Endothelial cell of hepatic sinusoid (primary cell): ENCODE results near the gene CEP131.

Source experiments
- in situ Hi-C: cut with HindIII; loops from 2 replicates; pipeline ENCODE4 v1.10.0; 2017; ENCODE audit warnings: low sequenced_read_pairs

CEP131 gene

DNA sequence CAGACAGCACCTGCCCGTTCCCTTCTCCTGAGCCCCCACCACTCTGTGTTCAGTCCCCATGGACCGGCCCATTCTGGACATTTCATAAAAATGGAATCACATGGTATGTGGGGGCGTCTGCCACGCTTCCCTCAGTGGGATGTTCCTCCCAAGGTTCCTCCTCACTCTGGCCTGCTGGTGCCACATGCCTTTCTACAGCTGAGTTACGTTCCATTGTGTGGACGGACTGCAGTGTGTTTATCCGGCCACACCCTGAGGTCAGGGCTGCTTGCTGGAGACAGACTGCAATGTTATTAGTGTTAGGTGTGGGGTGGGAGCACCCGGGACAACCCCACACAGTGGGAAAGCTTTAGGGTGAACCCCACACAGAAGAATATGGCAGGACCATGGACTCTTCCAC is 50.8 kb downstream of the CEP131 start:
- in situ Hi-C loops: no loop called here

DNA sequence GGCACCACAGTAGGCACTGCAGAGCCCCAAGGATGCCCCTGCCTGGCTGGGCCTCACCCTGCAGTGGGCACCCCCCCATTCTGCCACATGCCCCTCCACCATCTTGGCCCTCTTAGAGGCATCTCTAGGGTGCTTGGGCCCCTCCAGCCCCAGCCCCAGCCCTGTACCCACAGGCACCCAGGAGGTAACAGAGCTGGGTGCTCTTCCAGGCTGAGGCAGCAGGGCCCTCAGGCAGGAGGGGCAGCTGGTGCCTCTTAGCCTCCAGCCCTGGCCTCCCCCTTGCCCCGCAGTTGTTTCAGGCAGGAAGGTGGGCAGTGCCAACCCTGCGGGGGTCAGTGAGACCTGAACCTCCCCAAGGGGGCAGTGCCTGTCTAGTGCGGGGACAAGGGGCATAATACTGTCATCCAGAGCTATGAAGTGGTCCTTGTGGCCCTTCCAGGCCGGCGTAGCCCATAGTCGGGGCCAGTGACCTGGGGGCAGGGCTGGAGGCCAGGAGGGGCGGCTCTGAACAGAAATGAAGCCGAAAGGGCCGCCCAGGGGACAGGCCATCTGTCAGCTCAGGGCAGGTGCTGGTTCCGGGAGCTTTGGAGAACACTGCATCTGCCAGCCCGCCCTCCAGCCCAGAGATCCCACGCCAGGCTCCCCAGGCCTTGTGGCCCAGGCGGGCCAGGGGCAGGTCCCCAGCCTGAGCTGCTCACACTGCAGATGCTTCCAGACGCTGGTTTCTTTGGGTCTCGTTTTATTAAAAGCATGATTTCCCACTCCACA is 51.9 kb downstream of the CEP131 start:
- in situ Hi-C loops: no loop called here

DNA sequence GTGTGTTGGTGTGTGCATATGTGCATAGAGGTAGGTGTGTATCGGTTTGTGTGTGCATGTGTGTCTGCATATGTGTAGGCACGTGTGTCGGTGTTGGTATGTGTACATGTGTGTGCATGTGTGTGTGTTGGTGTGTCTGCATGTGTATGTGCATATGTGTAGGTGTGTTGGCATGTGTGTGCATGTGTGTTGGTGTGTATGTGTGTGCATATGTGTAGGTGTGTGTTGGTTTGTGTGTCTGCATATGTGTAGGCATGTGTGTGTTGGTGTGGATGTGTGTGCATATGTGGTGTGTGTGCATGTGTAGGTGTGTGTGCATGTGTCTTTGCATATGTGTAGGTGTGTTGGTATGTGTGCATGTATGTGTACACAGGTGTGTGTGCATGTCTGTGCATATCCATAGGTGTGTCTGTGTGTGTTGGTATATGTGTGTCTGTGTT is 52.9 kb downstream of the CEP131 start:
- in situ Hi-C loops: no loop called here

DNA sequence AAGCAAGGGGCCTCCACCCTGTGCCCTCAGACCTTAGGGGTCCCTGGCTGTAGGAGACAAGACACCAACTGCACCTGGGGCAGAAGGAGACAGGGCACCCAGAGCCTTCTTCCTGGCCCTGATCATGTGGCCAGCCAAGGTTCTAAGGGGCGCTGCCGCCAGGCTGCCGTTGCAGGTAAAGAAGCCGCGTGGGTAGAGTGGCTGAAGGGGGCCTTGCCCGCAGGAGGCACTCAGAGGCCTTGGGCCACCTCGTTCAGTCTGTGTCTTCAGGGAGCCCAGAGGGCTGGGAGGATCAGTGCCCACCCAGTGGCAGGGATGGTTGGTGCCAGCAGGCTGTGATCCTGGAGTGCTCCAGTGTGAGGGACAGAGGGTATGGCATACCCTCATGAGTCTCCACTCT is 55.1 kb downstream of the CEP131 start:
- in situ Hi-C loops: no loop called here

DNA sequence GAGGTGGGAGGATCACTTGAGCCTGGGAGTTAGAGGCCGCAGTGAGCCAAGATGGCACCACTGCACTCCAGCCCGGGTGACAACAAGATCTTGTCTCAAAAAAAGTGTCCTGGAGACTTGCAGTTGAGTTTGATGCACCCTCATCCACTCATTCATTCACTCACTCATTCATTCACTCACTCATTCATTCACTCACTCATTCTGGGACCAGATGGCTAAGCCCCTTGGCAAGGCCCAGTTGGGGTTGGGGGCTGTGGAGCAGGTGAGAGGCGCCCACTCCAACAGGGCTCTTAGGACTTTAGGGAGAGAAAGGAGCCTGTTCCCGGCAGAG is 55.6 kb downstream of the CEP131 start:
- in situ Hi-C loops: no loop called here

DNA sequence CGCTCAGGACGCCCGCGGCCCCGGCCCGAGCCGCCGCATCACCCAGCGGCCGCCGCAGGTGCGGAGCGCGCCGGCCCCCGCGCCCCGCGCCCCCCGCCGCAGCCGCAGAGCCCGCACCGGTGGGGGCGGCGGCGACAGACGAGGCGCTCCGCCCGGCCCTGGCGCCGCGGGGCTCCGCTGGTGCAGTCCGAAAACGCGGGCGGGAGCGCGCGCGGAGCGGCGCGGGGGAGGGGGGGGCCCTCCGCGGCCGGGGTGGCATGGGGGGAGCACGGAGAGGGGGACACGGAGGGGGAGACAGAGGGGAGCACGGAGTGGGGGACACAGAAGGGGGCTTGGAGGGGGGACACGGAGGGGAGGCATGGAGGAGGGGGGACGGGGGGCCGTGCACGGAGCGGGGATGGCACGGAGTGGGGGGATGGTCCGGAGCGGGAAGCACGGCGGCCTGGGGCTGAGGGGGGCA is 56.7 kb downstream of the CEP131 start, which contains the start of gene AATK:
TSS of gene AATK (minus strand) at position 189 of the 460 bp plus-strand sequence. CDS start 229 bp downstream, outside the sequence.
- in situ Hi-C loops: no loop called here

DNA sequence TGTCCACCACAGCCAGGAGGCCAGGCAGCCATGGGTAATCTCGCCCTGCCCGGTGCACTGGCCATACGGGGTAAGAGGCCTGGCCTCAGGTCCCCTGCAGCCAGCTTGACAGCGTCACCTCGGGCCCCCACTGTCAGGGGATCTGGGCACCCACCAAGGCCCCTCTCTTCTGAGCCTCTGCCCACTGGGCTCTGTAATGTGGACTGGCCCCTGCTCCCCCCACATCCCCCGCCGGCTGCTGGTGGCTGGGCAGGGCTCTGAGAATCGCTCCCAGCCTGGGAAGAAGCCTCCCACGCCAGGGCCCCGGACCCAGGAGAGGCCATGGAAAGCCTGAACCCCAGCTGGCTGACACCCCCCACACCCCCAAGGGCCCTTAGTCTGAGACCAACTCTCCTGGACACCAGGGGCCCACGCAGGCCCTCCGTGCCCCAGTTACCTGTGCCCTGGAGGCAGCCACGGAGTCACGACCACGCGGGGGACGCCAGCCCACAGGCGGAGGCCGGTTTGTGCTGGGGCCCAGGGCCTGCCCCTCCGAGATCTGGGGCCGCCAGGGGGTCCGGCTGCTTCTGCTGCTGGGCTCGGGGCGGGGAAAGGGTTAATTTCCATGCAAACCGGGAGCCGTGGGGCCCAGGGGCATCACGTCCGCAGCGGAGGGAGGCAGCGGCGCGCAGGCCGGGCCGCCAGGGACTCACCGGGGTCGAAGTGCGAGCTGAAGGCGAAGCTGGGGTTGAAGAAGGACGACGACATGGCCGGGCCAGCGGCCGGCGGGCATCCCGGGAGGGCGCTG is 57.3 kb downstream of the CEP131 start, which contains the start of gene PVALEF:
TSS of gene PVALEF (plus strand) at position 262 of the 787 bp plus-strand sequence. CDS start 15,720 bp downstream, outside the sequence.
- in situ Hi-C loops: no loop called here

DNA sequence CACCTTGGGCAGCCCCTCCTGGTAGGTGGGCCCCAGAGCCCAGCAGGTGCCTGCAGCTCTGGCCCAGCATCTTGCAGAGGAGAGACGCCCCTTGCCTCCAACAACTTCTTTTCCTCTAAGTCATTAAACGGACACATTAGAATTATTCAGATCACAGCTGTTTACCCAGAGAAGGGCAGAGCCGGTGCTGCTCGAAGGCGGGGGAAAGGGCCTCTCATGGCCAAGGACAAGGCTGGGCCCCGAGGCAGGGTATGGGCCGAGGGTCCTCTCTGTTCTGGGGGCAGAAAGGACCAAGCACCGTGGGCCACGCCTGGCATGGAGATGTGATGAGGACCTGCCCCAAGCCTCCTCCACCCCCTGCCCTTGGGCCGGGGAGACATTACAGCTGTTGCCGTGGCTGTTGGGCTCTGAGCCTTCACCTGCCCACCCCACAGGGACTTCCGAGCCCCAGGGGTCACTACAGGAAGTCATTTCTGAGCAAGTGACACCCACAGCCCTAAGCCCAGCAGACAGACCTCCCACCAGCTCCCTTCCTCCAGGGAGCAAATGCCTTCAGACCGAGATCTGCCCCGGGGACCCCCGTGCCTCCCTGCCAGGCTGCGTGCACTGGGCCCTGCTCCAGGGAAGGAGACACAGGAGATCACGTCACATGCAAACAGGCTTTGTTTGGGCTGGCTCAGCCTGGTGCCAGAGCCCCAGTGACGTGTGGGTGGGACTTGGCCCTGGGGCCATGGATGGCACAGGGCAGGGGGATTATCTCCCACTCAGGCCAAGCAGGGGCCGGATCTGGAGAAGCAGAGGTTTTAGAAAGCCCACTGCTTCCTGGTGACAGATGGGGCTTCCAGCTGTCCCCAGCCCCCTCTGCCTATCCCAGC is 58.2 kb downstream of the CEP131 start:
- in situ Hi-C loops: no loop called here

DNA sequence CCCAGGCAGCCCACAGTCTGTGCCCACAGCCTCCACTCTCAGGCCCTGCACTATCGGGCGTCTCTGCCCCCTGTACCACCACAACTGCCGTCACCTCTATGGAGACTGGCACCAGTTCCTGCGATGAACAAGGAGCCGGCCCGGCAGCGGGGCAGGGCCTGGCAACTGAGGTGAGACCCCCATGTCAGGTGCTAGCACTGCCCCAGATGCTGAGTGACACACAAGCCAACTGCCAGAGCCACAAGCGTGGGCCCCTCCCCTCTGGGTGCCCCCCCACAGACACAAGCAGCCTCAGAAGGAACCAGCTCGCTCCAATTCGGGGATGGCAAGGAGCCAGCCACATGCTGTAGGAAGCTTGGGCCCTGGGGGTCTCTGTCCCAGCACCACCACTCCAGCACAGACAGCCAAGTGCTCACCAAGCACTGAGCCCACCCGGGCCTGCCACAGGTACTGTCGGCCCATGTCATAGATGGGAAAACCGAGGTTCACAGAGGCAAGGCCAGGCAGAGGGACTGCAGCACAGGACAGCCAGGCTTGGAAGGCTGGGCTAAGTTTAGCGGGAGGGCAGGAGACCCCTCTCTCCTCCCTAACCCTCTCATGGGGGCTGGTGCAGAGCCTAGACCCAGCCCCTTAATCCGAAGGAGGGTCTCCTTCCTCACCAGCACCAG is 58.9 kb downstream of the CEP131 start:
- in situ Hi-C loops: no loop called here

DNA sequence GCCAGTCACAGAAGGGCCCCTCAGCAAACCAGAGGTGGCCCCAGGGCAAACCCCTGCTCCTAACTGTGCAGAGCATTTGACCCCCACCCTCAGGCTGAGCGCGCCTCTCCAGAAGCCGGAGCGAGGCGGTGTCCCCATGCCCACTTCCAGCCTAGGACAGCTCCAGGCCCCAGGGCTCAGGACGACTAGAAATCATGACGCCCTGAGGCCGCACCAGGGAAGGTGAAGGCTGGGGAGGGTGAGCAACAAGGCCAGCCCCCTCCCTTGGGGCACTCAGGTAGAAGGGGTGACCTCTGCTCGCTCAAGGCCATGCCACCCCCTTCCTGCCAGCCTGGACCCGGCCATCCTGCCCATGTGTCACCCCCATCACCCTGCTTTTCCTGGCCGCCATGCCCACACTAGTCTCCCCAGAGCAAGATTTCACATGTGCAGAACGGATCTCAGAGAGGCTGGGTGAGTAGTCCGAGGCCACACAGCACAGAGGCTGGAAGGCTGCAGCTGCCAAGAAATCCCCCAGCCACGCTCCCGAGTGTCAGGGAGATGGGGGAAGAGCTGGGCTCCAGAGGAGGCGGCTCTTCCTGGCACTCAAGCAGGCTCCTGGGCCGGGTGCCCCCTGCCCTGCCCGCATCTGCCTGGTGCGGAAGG is 59.6 kb downstream of the CEP131 start:
- in situ Hi-C loops: no loop called here

DNA sequence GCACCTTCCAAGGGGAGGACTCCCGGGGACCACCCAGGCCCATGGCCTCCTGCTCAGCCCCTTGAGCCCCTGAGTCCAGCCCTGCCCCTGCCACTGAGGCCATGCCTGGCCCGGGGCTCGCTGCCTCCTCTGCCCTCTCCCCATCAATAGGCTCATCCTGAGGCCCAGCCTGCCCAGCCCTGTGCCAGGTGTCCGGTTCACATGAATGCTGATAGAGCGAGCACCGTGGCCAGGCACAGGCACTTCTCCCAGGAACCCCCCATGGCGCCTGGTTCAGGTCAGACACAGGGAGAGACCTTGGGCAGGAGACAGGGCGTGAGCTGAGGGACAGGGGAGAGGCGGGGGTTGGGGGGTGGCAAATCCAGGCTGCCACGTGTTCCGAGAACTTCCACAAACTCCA is 60.3 kb downstream of the CEP131 start:
- in situ Hi-C loops: no loop called here

DNA sequence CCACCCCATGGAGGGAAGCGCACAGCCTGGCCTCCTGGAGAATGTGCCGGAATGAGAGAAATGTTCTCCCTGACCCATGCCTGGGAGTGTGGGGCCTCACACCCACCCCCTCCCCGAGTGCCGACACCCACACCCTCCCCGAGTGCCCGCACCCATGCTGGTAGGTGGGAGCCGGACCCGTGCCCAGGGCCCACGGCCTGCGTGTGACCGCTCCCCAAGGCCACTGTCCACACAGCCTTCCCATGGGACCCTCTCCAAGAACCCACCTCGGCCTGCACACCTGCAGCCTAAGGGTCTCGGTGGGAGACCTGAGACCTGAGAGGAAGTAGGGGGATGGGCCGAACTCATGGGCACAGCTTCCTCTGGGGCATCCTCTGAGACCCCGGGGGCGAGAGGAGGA is 60.8 kb downstream of the CEP131 start:
- in situ Hi-C loops: no loop called here

DNA sequence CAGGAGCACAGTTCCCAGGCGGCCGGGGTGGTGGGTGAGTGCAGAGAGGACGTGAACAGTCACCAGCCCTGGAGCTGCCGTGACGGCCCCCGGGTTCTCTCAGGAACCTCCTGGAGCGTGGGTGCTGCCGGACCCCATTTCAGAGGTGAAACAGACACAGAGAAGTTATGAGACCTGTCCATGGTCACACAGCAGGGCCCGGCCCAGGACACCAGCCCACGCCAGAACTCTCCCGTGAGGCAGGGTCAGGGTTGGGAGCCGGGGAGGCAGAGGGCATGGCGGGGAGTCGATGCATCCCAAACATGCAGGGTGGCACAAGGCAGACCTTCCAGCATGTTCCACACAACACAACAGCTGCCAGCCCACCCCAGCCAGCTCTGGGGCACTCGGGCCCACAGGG is 61.2 kb downstream of the CEP131 start:
- in situ Hi-C loops: no loop called here

DNA sequence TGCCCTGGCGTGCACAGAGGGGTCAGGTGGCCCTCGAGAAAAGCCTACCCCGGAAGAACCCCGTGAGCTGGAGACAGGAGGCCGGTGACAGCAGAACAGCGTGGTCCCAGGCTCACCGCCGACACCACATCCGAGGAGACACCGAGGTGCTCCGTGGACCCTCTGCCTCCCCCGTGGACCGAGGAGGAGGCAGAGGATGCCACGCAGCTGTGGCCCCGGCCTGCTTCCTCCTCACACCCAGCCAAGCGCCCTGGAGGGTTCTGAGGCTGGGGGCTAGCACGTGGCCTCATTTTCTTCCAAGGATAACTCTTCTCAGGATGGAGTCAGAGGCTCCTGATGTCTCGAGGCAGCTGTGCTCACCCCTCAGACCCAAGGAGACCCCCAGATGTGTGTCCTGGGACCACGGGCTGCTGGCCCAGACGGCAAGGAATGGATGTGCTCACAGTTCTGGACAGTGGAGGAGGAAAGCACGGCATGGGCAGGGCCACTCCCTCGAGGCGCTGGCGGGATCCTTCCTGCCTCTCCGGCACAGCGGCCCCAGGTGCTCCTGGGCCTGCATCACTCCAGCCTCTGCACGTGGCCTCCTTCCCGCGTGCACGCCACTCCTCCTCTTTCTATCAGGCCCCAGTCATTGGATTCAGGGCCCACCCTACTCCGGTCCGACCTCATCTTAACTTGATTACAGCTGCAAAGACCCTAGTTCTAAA is 61.9 kb downstream of the CEP131 start:
- in situ Hi-C loops: no loop called here

DNA sequence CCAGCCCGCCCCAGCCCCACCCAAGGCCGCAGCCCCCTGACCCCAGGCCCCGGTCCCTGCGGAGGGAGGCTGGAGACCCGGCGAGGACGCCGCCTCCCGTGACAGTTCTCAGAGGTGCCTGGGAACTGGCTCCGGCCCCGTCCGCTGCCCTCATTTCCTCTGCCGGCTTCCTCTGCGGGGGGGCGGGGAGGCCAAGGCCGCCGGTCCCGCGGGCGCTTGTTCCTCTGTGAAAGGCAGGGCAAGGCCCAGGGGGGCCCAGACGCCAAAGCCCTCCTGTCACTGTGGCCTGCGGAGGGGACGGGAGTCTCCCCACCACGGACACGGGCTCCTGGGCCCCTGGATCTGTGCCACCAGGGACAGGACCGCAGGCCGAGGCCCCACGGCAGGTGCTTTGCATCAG is 62.5 kb downstream of the CEP131 start:
- in situ Hi-C loops: no loop called here

DNA sequence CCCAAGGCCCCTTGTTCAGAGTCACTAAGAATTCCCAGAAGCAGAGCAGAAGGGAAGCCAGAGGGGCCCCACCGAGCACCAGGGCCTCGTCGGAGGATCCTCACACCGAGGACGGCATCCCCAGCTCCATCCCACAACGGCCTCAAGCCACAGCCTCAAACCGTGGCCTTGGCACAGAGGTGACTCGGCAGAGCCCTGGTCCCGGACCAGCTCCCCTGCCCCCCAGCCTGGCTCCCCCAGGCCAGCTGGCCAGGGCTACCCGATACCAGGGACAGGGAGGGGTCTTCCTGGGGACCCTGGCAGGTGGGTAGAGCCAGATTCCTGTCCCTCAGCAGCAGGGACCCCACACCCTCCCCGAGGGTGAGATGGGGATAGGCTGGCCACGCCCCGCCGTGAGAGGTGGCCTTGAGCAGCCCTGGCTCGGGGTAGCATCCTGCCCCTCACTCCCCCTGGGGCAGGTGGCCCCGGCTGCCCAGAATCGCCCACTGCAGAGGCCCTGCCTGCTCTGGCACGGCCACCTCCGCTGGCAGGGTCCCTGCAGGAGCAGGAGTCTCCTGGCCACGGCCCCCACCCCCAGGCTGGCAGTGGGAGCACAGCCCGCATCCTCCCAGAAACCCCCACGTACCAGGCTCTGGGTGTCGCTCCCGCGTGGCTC is 63.0 kb downstream of the CEP131 start:
- in situ Hi-C loops: no loop called here

DNA sequence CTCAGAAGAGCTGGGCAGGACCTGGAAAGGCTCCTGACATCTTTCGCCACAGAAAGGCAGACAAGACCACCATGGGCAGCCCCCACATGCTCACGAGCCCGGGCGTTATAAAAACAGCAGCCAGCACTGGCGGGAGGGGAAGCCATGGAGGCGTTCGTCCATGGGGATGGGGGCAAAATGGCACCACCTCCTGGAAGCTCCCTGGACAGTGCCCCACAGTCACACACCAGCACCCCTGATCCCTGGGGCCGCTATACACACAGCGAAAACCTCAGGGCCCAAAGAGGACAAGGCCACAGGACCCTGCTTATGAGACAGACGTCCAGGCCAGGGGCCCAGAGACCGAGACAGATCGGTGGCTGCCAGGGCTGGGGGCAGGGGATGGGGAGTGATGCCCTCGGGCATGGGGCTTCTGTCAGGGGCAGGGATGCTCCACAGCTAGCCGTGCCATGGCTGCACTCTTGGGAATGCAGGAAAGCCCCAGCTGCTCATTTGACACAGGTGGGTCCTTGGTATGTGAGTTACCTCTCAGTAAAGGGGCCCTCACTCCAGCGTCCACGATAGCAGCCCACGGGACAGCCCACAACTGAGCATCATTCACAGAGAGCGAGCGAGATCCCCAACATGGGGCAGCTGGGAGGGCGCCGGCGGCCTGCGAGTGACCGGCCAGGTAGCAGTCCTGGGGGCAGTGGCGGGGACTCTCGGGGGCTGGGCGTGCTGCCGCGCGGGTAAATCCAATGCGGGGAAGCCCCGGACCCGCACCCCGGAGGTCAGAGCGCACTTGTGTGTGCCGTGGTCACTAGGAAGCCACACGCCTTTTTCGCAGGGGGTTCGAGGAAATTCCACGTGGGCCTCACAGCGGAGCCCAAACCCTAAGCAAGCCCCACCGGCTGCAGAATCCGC is 63.8 kb downstream of the CEP131 start:
- in situ Hi-C loops: no loop called here
